ENCODE results near the gene RPTOR. TPM values are rescaled to one million over a fixed set of nuclear protein-coding genes. Genes with fewer than 3 reads are reported as not detected.
"Not testable (repeated sequence)": the region's sequence is repeated elsewhere in the genome, so short reads cannot be mapped to it uniquely, and the experiment has no call there.

The RPTOR gene, protein sequence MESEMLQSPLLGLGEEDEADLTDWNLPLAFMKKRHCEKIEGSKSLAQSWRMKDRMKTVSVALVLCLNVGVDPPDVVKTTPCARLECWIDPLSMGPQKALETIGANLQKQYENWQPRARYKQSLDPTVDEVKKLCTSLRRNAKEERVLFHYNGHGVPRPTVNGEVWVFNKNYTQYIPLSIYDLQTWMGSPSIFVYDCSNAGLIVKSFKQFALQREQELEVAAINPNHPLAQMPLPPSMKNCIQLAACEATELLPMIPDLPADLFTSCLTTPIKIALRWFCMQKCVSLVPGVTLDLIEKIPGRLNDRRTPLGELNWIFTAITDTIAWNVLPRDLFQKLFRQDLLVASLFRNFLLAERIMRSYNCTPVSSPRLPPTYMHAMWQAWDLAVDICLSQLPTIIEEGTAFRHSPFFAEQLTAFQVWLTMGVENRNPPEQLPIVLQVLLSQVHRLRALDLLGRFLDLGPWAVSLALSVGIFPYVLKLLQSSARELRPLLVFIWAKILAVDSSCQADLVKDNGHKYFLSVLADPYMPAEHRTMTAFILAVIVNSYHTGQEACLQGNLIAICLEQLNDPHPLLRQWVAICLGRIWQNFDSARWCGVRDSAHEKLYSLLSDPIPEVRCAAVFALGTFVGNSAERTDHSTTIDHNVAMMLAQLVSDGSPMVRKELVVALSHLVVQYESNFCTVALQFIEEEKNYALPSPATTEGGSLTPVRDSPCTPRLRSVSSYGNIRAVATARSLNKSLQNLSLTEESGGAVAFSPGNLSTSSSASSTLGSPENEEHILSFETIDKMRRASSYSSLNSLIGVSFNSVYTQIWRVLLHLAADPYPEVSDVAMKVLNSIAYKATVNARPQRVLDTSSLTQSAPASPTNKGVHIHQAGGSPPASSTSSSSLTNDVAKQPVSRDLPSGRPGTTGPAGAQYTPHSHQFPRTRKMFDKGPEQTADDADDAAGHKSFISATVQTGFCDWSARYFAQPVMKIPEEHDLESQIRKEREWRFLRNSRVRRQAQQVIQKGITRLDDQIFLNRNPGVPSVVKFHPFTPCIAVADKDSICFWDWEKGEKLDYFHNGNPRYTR (N-terminal part only)
- 18.8 TPM for total RNA-seq

DNA sequence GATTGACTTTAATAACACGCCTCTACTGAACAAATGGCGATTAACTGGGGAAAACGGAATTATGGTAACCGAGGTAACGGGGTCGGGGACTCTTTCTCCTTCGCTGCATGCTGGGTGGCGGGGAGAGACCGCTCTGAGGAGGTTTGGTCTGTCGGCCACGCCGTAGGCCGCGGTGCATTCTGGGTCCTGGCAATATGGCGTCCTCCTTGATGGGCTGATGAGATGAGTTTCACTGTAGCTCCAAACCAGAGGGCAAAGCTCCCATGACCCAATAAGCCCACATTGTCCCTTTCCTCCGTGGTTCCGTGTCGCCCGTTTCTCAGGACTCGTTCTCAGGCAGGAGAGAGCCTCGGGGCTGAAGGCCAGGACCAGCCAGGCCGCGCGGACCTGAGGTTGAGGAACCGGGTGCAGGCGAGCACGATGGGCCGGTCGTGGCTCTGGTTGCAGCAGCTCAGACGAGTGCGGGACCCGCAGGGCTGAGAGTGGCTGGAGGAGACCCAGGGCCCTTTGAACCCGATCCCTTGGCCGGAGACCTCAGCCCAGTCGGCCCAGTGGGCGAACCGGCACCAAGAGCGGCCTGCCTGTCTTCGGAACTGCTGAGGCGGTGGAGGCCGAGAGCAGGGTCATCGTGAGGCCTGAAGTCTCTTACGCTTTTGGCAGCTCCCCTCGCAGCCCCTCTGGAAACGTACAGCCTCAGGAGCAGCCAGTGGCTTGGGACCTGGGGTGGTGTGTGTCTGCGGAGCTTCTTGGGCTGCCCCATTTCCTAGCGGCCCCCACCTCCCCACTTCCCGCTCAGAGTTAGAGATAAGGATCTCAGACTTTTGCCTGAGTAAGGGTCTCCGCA is at the start of gene RPTOR:
TSS of gene RPTOR (plus strand) at position 184 of the 844 bp plus-strand sequence. CDS start 792 bp downstream, outside the sequence.
- ATAC-seq (peak; percentile 99), DNase-seq (ENCODE audit: low spot score) (peak; percentile 95)

DNA sequence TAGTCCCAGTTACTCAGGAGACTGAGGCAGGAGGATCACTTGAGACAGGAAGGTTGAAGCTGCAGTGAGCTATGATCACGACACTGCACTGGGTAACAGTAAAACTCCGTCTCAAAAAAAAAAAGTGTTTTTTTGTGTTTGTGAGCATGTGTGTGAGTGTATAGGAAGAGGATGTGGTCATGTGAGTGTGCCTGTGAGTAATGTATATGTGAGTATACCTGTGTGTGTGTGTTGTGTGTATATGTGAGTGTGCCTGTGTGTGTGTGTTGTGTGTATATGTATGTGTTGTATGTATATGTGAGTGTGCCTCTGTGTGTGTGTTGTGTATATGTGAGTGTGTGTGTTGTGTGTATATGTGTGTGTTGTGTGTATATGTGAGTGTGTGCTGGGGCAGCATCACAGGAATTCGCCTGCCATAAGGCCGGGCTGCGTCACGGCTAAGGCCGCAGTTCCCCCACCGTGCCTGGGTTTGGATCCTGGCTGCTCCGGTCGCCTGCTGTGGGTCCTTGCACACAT is 46.9 kb upstream of the RPTOR start:
- ATAC-seq: no peak
- DNase-seq (ENCODE audit: low spot score): no peak

DNA sequence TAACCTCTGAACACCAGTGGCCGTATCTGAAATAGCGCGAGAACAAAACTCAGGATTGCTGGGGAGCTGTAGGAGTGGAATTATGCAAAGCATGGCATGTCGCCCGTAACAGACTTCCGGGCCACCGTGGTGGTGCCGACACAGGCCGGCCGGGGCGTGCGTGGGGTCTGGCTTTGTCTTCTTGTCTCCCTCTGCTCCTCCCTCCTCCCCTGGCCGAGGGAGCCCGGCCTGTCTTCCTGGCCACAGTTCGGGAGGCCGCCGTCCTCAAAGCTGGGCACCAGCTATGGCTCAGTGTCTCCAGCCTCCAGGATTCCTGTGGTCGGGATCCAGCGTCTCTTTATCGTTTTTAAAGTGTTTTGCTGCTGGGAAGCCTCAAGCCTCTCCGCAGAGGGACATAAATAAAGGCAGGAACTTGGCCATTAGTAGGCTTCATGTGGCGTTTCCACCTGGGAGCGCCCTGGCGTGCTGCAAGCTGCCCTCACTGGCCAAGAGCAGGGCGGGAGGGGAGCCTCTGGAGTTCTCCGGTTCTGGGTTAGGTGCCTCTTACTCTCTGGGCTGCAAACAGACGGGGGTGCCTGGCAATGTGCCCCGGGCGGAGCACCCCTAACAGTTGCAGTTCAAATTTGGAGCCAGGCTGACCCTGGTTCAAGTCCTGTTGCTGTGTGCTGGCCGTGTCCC is 46.3 kb upstream of the RPTOR start:
- ATAC-seq: no peak
- no peak for DNase-seq (ENCODE audit: low spot score)

DNA sequence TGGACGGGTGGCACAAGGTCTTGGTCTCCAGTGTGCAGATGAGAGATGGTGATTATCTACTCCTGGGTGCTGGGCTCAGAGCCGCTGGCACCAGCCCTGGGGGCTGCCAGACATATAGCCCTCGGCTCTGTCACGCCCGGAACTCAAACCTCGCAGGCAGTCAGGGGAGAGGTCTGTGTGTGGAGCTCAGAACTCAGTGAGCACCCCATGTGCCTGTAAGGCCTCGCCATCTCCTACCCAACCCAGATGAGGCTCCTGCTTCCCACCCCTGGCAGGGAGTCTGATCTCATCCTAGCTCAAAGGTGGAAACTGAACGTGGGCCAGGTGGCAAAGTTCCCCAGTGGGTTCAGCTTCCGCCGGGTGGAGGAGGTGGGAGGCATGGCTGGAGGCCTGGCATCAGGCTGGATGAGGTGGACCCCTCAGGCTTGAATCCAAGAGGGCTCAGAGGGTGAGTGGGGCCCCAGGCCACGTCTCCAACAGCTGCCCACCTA is 45.7 kb upstream of the RPTOR start:
- ATAC-seq: no peak
- DNase-seq (ENCODE audit: low spot score): no peak

DNA sequence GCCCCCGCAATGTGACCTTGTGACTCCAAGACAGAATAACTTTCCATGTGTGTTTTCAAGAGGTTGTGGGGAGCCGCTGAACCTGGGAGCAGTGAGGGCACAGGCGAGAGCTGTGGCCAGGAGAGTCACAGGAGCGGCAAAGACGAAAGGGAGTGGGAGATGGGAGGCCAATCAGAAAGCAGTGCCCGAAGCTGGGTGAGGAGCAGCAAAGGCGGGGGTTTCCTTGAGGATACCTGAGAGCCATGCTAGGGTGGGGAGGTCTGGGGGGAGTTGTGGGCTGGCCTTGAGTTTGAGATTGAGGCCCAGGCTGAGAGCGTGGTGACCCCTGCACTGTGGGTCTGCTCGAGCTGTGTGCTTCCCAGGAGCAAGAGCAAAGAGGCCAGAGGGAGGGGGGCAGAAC is 45.1 kb upstream of the RPTOR start:
- no peak for DNase-seq (ENCODE audit: low spot score)
- no peak for ATAC-seq

DNA sequence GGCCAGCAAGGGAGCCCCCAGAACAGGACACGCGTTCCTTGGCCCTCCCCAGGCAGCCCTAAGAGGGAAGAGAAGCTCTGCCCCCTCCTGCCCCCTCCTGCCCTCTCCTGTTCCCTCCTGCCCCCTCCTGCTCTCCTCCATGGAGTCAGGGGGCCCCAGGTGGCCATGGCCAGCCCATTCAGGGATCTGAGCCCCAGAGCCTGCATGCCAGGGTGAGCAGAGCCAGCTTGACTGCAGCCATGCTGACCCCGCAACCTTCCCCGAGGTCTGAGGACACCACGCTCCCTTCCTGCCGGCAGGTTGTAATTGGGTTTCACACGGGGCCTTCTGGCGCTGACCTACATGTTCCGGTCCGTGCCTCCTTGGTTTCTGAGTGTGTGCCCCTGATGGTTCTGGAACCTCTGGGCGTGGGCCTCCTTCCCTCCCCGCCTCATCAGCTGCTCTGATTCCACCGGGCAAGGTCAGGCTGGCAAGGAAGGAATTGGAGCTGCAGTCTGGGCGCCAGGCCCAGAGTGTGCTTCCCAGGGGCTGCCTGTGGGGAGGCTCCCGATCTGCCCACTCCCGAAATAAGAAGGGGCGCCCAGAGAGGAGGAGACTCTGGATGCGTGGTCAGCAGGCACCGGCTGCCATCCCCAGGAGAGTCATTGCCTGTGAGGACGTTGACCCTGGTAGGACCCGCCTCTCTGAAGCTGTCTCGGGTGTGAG is 44.5 kb upstream of the RPTOR start:
- DNase-seq (ENCODE audit: low spot score) (no peak), ATAC-seq (no peak)

DNA sequence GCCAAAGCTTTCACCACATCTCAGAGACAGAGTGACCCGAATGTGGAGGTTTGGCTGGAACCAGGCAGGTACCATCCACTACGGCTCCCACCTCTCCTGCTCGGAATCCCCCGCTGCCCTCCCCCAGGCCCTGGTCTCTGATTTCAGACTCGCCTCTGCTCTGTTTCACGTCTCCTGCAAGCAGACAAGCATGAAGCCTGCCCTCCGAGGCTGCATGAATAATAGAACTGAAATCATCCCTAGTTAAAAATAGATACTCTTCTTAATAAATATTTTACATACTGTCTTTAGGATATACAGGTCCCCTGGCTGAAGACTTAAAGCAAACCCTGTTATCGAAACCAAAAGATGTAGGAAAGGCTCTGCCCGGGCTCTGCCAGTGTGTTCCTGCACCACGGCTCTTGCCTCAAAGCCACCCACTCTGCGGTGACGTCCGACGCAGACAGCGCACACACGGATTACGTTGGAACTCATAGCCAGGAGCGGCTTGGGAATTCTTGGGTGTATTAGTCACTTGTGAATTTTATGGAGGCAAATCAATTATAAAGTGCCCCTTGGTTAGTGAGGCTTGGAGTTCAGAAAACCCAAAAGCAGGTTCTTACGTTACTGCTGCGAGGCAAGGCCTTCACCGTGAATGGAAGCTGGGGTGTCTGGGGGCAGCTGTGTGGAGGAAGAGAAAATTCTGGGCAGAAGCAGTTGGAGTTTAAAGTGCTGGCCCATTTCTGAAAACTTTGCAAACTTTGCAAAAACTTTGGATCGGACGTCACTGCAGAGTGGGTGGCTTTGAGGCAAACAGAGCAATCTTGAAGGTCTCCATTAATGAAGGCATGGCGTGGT is 42.7 kb upstream of the RPTOR start:
- ATAC-seq (no peak), DNase-seq (ENCODE audit: low spot score) (no peak)

DNA sequence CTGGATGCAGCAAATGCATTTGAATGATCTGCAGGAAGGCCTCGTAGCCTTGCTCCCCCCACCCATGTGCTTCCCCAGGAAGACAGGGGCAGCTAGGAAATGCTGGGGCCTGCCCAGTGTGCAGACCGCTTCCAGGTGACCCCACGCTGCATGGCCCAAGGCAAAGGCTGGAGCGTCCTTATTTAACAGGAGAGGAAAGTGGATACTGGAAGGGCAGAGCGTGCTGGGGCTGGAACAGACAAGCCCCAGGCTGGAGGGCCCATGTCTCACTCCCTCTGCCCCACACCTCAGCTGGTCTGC is 42.1 kb upstream of the RPTOR start:
- no peak for DNase-seq (ENCODE audit: low spot score)

DNA sequence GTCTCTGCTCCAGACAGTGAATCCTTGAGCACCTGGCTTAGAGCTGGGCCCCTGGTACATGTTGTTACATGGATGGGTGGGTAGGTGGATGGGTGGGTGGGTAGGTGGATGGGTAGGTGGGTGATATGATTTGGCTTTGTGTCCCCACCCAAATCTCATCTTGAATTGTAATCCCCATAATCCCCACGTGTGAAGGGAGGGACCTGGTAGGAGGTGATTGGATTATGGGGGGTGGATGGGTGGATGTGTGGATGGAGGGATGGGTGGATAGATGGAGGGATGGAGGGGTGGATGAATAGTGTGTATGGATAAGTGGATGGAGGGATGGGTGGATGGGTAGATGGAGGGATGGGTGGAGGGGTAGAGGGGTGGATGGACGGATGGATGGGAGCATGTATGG is 41.6 kb upstream of the RPTOR start:
- no peak for DNase-seq (ENCODE audit: low spot score)
- ATAC-seq: no peak

More for the DNA sequence above, 42.1 kb upstream of the RPTOR start:
- no peak for ATAC-seq

DNA sequence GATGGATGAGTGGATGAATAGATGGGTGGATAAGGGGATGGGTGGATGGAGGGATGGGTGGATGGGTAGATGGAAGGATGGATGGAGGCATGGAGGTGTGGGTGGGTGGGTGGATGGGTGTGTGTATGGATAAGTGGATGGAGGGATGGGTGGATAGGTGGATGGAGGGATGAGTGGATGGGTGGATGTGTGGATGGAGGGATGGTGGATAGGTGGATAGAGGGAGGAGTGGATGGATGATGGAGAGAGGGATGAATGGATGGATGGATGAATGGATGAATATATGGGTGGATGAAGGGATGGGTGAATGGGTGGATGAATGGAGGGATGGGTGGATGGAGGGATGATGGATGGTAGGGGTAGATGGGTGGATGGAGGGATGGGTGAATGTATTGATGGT is 40.7 kb upstream of the RPTOR start:
- DNase-seq (ENCODE audit: low spot score) (no peak), ATAC-seq (no peak)

DNA sequence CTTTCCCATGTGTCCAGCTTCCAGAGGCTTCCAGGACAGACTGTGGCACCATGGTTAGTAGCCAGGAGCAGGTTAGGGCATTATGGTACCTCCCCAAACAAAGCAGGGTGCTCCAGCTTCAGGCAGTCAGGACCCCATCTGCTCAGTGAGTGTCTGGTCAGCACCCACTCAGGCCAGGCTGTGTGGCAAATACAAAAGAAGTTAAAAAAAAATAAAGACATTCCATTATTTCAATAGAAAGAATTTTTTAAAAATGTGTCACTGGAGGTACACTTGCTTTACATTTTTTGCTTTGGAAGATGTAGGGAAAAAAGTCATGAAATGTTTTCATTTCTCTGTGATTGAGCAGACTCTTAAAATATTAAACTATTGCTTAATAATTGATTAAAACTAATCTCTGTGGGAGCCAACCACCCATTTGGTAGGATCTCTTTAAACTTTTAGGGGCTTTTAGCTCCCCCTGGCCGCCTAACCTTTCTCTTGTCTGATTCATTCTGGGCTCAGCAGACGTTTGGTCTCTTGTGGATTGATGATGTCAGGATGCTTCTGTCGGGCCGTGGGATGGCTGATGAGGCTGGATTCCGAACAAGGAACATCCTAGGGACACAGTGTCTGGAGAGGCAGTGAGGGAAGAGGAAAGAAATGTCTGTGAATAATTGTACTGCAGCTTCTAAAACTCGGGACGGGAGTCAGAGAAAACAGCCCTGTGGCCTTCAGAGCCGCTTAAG is 39.8 kb upstream of the RPTOR start:
- no peak for ATAC-seq

DNA sequence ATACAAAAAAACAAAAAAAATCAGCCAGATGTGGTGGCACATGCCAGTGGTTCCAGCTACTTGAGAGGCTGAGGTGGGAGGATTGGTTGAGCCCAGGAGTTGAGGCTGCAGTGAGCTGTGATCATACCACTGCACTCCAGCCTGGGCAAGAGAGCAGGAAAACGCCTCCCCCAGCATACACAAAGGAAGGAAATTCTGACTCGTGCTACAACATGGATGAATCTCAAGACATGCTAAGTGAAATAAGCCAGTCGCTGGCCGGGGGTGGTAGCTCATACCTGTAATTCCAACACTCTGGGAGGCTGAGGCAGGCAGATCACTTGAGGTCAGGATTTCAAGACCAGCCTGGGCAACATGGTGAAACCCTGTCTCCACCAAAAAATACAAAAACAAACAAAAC is 37.5 kb upstream of the RPTOR start:
- ATAC-seq; DNase-seq (ENCODE audit: low spot score): not testable (repeated sequence)

More for the DNA sequence above, 39.8 kb upstream of the RPTOR start:
- DNase-seq (ENCODE audit: low spot score): no peak

DNA sequence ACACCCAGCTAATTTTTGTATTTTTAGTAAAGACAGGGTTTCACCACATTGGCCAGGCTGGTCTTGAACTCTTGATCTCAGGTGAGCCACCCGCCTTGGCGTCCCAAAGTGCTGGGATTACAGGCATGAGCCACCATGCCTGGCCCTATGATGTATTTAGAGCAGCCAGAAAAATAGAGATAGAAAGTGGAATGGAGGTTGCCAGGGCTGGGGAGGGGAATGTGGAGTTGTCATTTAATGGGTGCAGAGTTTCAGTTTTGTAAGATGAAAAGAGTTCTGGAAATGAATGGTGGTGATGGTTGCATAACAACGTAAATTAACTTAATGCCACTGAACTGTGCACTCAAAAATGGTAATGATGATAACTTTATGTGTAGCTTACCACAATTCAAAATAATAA is 36.7 kb upstream of the RPTOR start:
- ATAC-seq: no peak
- no peak for DNase-seq (ENCODE audit: low spot score)

DNA sequence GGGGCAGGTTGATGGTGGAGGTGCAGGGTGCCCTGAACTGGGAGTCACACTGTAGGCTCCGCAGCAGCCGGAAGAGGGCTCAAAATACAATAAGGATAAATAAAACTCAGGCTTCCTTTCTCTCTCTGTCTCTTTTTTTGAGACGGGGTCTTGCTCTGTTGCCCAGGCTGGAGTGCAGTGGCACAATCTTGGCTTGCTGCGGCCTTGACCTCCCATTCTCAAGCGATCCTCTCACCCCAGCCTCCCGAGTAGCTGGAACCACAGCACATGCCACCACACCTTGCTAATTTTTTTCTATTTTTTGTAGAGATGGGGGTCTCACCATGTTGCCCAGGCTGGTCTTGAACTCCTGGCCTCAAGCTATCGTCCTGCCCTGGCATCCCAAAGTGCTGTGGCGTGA is 35.3 kb upstream of the RPTOR start:
- ATAC-seq (no peak), DNase-seq (ENCODE audit: low spot score) (no peak)

DNA sequence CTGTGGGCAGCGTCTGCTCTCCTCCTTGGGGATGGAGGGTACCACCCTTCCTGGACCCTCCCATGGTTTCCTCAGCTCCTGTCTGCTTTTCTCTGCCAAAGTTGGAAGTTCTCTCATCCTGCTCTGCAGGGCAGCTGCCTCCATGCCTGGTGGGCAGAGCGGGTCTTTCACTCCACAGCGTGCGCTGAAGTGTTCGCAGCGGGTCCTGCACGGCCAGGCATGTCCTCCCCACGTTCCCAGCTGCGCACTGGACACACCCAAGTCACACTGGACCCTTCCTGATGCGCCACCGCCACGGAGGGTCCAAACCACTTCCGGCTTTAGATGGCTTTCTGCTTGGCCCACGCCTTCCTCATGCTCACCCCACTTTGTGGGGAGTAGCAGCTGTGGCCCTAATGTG is 34.5 kb upstream of the RPTOR start:
- ATAC-seq: no peak
- no peak for DNase-seq (ENCODE audit: low spot score)

DNA sequence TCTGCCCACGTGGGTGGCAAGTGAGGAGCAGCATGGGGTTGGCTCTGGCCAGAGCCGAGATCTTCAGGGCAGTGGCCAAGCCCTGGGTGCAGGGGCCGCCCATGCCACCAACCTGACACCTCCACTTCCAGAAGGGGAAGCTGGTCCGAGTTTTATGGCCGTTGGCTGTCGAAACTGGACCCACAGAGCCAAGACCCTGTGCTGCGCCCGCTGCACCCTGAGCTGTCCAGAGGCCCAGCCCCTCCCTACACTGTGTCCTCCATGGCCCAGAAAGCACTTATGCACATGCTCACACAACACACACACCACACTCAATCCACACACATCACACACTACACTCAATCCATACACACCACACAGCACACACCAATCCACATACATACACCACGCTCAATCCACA is 33.9 kb upstream of the RPTOR start:
- DNase-seq (ENCODE audit: low spot score) (no peak), ATAC-seq (no peak)
